ENCODE results near the gene PMEPA1. TPM values are rescaled to one million over a fixed set of nuclear protein-coding genes. Genes with fewer than 3 reads are reported as not detected.

PMEPA1 gene
- total RNA-seq, 1 experiment from 2014 or later, result 3.3 TPM

DNA sequence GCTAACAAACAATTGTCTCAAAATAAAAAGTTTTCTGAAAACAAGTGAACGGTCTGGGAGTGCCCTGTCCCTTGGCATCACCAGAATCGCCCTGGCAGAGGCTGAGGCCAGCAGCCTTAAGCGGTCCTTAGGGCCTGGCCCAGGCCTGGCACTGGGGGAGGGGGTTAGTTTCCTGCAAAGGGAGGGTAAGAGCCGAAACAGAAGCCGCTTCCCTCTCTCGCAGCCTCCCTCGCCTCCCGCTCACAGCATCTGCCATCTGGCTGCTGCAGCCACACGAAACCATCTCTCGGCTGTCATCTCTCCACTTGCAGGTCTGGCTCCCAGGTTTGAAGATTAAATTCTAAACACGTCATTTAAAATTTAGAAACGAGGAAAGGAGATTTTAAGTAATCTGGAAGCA is 31.5 kb downstream of the PMEPA1 start:
- Histone ChIP-seq H3K36me3 (no peaks in the 10 kb centered on the region), H3K27me3 (no peaks in the 10 kb centered on the region), H3K9me3 (no peaks in the 10 kb centered on the region), H3K4me3 (no peak overlapping the region)
- DNase-seq, result no peak

DNA sequence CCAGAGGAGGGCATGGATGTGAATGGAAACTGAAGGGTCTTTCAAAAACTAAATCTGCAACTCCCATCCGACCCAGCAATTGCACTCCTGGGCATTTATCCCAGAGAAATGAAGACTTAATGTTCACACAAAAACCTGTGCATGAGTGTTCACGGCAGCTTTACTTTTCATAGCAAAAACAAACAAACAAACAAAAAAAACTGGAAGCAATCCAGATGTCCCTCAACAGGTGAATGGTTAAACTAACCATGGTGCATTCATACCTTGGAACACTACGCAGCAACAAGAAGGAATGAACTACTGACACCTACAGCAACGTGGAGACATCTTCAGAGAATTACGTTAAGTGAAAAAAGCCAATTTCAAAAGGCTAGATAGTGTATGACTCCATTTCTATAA is 32.2 kb downstream of the PMEPA1 start:
- no peak for DNase-seq
- Histone ChIP-seq H3K27me3 (no peaks in the 10 kb centered on the region), H3K4me3 (no peak overlapping the region), H3K36me3 (no peaks in the 10 kb centered on the region), H3K9me3 (no peaks in the 10 kb centered on the region)

GRCh38 chr20:57676589-57677583 is 32.9 kb downstream of the PMEPA1 start:
- Histone ChIP-seq H3K4me3 (no peak overlapping the region), H3K9me3 (no peaks in the 10 kb centered on the region), H3K27me3 (no peaks in the 10 kb centered on the region), H3K36me3 (no peaks in the 10 kb centered on the region)
- no peak for DNase-seq

GRCh38 chr20:57675773-57676172 is 34.0 kb downstream of the PMEPA1 start:
- no peaks in the 10 kb centered on the region for H3K9me3 ChIP-seq
- no peaks in the 10 kb centered on the region for H3K36me3 ChIP-seq
- no peak for DNase-seq
- no peak overlapping the region for H3K4me3 ChIP-seq
- H3K27me3 ChIP-seq, result no peaks in the 10 kb centered on the region

GRCh38 chr20:57672953-57673575 is 36.8 kb downstream of the PMEPA1 start:
- no peaks in the 10 kb centered on the region for H3K36me3 ChIP-seq
- H3K9me3 ChIP-seq, result no peaks in the 10 kb centered on the region
- H3K27me3 ChIP-seq, result no peaks in the 10 kb centered on the region
- DNase-seq, result no peak
- no peak overlapping the region for H3K4me3 ChIP-seq

DNA sequence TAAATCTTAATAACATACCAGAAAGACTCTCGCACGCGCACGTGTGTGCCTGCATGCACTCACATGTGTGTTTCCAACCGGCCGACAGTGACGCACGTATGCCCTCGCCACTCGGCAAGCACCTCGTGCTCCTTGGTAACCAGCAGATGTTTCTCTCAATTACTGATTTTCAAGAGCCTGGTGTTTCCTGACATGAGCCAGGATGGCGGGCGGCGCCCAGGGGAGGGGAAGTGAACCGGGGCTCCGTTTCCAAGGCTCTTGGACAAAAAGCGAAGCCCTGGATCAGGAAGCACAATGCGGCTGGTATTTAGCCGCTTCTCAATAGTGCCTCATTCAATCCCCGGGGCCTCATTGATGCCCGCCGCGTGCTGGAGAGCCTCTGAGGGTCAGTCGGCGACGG is 37.7 kb downstream of the PMEPA1 start:
- no peak for DNase-seq
- no peaks in the 10 kb centered on the region for H3K9me3 ChIP-seq
- no peaks in the 10 kb centered on the region for H3K27me3 ChIP-seq
- H3K4me3 ChIP-seq, result no peak overlapping the region
- no peaks in the 10 kb centered on the region for H3K36me3 ChIP-seq

GRCh38 chr20:57671662-57672061 is 38.2 kb downstream of the PMEPA1 start:
- Histone ChIP-seq H3K27me3 (no peaks in the 10 kb centered on the region), H3K4me3 (no peak overlapping the region), H3K36me3 (no peaks in the 10 kb centered on the region), H3K9me3 (no peaks in the 10 kb centered on the region)
- no peak for DNase-seq

DNA sequence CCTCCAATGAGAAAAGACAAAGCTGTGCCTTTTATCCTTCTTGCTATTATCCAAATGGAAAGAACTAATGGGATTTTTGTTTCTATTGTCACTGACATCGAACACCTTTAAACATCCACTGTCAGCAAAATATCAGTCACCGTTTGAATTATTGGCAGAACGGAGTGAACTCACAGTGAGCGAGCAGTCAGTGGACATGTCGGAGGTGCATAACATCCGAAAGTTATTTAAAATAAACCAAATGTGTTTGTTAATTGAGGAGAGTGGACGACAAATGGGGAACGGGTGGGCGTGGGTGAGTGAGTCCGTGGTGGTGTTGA is 38.8 kb downstream of the PMEPA1 start:
- no peaks in the 10 kb centered on the region for H3K27me3 ChIP-seq
- DNase-seq, result no peak
- no peak overlapping the region for H3K4me3 ChIP-seq
- no peaks in the 10 kb centered on the region for H3K36me3 ChIP-seq
- H3K9me3 ChIP-seq, result no peaks in the 10 kb centered on the region

GRCh38 chr20:57670288-57671071 is 39.3 kb downstream of the PMEPA1 start:
- Histone ChIP-seq H3K27me3 (no peaks in the 10 kb centered on the region), H3K4me3 (no peak overlapping the region), H3K36me3 (no peaks in the 10 kb centered on the region), H3K9me3 (no peaks in the 10 kb centered on the region)
- no peak for DNase-seq

GRCh38 chr20:57669632-57670031 is 40.2 kb downstream of the PMEPA1 start:
- Histone ChIP-seq H3K9me3 (no peaks in the 10 kb centered on the region), H3K36me3 (no peaks in the 10 kb centered on the region), H3K4me3 (no peak overlapping the region), H3K27me3 (no peaks in the 10 kb centered on the region)
- no peak for DNase-seq

DNA sequence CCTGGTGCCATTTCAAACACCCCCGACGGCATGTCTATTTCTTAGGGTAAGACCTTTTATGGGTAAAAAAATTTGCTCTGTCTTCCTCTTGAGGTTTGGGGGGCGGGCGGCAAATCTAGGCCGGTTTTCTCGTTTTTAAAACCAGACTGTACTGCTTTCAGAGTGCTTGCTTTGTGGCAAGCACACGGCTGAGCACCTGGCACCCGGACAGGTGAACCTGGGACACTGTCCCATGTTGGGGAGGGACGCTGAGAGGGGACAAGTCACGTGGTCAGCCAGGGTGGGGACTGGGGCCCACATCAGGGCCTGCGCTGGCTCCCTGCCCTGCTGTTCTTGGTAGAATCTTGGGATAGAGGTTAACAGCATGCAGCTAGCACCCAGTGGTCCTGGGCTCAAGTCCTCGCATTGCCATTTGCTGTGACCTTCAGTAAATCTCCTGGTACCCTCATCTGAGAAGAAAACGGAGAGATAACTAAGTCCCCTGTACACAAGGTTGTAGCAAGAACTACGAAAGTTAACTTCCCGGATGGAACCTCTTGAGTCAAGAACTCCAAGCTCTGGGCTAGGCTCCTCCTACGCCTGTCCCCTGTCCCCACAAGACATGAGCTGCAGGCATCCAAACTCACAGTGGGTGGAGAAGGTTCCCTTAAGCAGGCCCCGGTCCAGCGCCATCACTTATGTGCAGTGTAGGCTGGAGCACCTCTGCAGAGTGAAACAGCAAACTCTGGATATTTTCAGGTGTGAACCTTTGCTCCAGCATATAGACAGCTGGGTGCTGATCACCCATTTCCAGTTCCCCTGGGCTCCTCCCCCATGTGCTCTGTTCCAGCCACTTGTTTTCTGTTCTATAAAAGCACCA is 41.7 kb downstream of the PMEPA1 start:
- no peak overlapping the region for H3K4me3 ChIP-seq
- DNase-seq, result no peak
- no peaks in the 10 kb centered on the region for H3K27me3 ChIP-seq
- H3K36me3 ChIP-seq, result no peaks in the 10 kb centered on the region
- H3K9me3 ChIP-seq, result no peaks in the 10 kb centered on the region

DNA sequence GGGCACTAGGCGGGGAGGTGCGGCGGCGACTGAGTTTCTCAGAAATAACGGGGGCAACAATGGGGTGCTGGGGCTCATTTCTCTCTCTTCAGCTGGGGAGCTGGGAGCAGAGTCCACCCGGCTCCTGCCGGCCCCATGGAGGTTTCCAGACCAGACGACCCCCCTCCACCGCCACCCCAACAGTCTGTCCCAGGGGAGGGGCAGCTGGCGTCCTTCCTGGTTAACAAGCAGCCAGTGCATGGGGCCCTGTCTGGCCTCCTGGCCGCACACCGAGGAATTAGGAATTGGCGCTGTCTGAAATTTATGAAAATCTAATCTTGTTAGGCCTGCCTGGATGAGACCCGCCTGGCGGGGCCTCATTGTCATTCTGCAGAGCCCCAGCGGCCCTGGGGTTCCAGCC is 42.4 kb downstream of the PMEPA1 start:
- no peak for DNase-seq
- no peak overlapping the region for H3K4me3 ChIP-seq
- H3K27me3 ChIP-seq, result no peaks in the 10 kb centered on the region
- H3K9me3 ChIP-seq, result no peaks in the 10 kb centered on the region
- H3K36me3 ChIP-seq, result no peaks in the 10 kb centered on the region

- H3K4me3 ChIP-seq, result no peak overlapping the region
- no peaks in the 10 kb centered on the region for H3K27me3 ChIP-seq
- DNase-seq, result no peak
- no peaks in the 10 kb centered on the region for H3K9me3 ChIP-seq
- H3K36me3 ChIP-seq, result no peaks in the 10 kb centered on the region
Measured at GRCh38 chr20:57666834-57667157, 43.0 kb downstream of the PMEPA1 start.

DNA sequence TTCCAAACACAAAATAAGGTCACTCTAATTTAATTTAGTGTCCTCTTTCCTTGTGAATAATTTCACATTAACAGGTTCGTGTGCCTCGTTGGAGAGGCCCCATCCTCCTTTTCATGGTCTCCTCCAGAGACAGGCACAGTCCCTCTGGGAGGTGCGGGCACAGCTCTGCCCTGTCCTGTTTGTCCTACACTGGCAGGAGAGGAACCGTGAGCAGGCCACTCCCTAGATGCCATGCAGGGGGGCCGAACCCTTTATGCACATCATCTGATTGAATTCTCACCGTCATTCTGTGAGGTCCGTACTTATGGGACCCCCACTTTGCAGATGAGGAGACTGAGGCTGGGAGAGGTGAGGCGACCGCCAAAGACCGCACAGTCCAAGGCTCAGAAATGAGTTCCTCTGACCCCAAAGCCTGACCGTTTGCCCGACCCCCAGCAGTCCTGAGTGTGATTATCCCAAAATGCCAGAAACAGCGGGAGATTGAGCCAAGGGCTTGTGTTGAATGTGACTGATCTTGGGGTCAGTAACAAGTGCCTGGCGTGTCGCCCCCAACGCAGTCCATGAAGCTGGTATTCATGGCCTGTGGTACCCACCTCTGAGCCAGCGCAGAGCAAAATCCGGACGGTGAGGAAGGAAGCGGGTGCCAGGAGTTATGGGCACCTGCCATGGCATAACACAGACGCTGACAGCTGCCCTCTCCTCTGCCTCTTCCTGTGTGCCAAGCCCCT is 43.5 kb downstream of the PMEPA1 start:
- DNase-seq, result no peak
- Histone ChIP-seq H3K9me3 (no peaks in the 10 kb centered on the region), H3K27me3 (no peaks in the 10 kb centered on the region), H3K36me3 (no peaks in the 10 kb centered on the region), H3K4me3 (no peak overlapping the region)

DNA sequence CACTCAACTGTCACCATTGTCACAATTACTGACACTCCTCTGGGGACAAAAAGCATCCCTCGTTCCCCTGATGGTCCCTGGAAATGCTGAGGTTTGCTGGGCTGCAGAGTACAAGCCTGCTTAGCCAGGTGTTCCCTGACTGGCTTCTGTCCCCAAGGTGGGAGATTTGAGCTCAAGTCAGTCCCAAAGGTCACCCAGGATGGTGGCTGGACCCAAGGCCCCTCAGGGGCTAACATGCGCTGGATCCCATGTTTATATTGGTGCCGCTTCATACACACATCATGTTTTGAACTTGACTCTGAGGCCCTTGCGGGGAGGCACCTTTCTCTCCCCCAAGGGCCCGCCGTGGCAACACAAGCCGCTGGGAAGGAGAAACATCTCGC is 44.2 kb downstream of the PMEPA1 start:
- H3K9me3 ChIP-seq, result no peaks in the 10 kb centered on the region
- H3K27me3 ChIP-seq, result no peaks in the 10 kb centered on the region
- no peak overlapping the region for H3K4me3 ChIP-seq
- H3K36me3 ChIP-seq, result no peaks in the 10 kb centered on the region
- DNase-seq, result no peak

DNA sequence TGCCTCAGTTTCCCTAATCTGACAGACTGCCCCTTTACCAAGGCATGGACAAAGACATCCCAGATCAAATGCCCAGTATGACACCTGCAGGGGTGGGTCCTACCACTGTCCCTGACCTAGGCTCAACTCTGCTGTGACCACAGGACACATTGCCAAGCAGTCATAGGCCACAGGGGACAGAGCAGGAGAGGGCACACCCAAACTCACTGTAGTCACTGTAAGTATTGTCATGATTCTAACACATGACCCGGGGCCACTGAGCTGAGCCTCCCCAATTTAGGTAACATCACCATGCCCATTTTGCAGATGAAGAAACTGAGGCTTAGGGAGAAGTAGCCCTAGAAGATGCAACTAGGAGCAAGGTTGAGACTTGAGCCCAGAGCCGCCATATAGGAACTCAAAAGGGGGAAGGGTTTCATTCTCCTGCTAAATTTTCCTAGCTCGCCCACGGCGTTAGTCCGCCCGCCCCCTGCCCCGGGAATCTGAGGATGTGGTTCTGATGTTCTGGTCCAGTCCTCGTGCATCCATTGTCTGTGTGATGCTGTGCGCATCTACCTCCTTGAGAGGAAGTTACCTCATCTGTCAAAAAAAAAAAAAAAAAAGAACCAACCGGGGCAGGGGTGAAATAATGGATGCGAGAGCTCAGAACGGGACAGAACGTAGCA is 44.8 kb downstream of the PMEPA1 start:
- H3K36me3 ChIP-seq, result no peaks in the 10 kb centered on the region
- no peak for DNase-seq
- H3K27me3 ChIP-seq, result no peaks in the 10 kb centered on the region
- no peak overlapping the region for H3K4me3 ChIP-seq
- no peaks in the 10 kb centered on the region for H3K9me3 ChIP-seq

Data from MG63 (cell line).